ENCODE data around the gene SPEF2. TPM values are rescaled to one million over a fixed set of nuclear protein-coding genes. Genes with fewer than 3 reads are reported as not detected.

Gene SPEF2
- total RNA-seq, 4 donors from 2014 or later = 6.3 to 15.2 (median 8.5) TPM

DNA sequence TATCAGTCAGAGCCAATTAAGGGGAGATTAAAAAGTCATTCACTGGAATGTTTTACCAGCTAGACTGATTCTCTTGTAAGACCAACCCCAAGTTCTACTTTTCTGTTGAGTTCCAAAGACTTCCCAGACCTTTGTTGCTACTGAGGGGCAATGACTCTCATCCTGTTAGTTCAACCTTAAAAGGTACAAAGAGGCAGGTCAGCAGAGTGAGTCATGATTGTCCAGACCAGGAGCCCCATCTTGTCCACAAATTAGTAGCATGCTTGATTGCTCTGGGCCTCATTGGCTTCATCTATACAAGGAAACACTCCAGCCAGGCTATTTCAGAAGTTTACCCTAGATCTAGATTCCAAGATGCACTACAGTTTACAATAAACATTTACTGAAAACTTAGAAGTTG lies 159.1 kb downstream of the SPEF2 start:
- TF ChIP-seq, protein P1, sequence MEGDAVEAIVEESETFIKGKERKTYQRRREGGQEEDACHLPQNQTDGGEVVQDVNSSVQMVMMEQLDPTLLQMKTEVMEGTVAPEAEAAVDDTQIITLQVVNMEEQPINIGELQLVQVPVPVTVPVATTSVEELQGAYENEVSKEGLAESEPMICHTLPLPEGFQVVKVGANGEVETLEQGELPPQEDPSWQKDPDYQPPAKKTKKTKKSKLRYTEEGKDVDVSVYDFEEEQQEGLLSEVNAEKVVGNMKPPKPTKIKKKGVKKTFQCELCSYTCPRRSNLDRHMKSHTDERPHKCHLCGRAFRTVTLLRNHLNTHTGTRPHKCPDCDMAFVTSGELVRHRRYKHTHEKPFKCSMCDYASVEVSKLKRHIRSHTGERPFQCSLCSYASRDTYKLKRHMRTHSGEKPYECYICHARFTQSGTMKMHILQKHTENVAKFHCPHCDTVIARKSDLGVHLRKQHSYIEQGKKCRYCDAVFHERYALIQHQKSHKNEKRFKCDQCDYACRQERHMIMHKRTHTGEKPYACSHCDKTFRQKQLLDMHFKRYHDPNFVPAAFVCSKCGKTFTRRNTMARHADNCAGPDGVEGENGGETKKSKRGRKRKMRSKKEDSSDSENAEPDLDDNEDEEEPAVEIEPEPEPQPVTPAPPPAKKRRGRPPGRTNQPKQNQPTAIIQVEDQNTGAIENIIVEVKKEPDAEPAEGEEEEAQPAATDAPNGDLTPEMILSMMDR (IDR thresholded peaks at IDR 0.05; ENCODE audit: low read depth) = no peak

DNA sequence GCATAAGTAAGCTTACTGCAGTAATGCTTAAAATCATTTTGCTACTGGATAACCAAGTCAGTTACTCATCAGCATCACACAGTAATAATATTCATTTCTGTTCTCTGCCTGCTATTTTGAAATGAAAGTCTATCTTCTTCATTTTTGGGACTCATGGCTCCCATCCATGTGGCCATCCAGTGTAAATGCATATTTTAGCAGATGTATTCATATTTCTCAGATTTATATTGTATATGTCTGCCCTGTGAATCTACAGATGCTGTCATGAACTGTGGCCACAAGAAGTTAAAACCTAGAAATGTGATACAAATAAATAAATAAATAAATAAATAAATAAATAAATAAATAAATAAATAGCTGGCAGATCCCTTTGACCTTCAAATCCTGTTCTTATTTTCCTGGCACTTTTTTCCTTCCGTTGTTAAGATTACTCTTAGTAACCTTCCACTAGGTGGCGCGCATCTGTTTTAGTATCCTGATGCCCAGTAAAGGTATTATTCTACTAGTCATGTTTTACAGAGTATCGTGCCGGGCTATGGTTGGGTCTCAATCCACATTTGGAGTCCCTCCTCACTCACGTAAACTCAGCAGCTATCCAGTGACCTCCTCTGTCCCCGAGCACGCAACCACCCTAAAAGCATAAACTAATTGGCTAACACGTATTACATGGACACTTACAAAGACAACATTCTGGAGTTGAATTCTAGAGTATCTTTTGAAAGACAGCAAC lies 159.9 kb downstream of the SPEF2 start:
- TF ChIP-seq, protein P1 (IDR thresholded peaks at IDR 0.05; ENCODE audit: low read depth) = no peak

DNA sequence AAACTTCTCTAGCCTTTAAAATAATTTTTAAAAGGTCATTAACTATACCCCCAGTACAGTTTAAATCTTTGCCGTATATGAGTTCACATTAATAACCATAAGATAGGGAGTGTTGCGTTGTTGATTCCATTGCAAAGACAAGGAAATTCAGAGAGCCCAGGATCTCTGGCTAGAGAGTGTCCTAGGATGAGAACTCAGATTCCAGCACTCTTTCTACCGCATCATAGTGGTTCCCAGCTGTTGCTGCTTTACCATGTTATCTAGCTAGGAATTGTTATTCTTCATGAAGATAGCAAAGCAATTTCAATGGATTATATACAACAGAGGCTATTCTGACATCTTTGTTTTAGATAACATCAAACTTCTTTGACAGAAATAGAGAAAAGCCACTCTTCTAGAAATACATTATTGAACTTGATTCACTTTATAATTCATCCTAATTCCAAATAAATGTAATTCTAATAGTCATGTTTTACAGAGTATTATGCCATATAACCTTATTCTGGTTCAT lies 160.7 kb downstream of the SPEF2 start:
- TF ChIP-seq, protein P1 (IDR thresholded peaks at IDR 0.05; ENCODE audit: low read depth) = no peak

DNA sequence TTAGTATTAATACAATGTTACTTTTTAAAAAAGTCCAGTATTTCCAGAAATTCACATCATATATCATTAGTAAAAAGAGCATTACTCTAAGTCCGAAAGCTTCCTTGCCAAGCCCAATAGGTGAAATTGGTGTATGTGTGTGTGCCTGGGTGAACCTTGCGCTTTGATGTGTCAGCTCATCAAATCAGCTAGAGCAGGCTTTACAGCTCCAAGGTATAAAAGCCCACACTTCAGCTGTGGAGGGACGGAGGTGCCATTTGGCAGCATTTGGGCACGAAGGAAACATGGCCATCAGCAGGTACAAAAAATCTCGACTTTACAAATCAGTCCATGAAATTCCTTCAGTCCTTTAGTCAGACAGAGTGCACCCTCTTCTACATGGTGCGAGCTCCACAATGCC lies 162.6 kb downstream of the SPEF2 start:
- TF ChIP-seq, protein P1 (IDR thresholded peaks at IDR 0.05; ENCODE audit: low read depth) = no peak

DNA sequence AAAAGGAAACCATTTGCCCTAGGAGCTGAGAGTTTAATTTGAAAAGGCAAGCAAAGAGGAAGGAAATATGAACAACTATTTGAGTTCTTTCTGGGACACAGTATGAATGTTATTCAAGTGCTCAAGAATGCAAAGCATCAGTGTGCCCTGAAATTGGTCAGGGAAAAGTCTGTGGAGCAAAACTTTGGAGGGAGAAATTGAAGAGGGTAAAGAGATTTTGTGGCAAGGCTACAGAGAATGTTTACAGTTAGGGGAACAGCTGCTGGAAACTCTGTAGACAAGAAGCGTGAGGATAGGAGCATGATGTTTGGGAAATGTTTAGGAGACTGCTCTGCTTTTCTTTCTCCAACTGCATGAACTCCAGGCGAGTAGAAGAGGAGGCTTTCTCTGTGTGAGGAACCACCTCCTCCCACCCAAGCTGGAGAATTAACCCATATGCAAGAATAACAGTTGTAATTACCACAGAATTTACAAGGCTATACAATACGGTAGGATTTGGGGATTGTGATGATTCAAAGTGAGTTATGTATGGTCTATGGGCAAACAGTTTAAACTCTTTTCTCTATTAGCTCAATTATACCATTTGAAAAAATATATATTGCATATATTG lies 163.6 kb downstream of the SPEF2 start:
- TF ChIP-seq, protein P1 (IDR thresholded peaks at IDR 0.05; ENCODE audit: low read depth) = no peak

DNA sequence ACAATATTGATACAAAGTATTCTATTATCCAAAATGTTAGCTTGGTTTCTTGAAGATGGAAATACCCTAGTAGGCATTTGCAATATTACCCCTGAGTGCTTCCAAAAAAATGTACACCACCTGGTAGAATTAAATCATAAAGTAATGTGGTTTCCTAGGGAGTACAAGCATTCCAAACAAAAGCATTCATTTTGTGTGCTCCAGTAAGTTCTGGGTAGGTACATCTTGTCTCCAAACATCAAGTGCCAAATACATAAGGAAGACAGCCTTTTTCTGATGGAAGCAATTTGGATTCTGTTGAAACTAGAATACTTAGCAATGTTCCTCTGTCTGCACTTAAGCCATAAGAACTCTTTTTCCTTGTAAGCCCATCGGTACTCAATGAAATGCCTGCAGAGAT lies 165.9 kb downstream of the SPEF2 start:
- TF ChIP-seq, protein P1 (IDR thresholded peaks at IDR 0.05; ENCODE audit: low read depth) = no peak

DNA sequence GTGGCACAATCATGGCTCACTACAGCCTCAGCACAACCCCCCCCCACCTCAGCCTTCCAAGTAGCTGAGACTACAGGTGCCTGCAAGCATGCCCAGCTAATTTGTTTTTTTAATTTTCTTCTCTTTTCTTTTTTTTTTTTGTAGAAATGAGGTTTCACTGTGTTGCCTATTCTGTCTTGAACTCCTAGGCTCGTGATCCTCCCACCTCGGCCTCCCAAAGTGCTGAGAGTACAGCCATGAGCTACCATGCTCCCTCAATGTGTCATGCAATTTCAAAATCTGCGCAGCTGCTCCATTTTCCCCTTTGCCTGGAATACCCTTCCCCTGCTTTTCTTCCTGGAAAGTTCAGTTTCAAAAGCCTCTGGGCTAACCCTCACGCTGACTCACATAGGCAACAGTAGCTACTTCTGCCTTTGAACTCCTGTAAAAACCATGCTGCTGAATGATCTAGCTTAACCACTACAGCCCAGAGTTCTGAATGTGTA lies 168.0 kb downstream of the SPEF2 start:
- TF ChIP-seq, protein P1 (IDR thresholded peaks at IDR 0.05; ENCODE audit: low read depth) = no peak

Measured in subcutaneous adipose tissue (tissue), 4 donors.